ENCODE data around the gene THAP7.

GRCh38 chr22:20964090-20964798 is 37.7 kb downstream of the THAP7 start:
- TF ChIP-seq CTCF (IDR thresholded peaks at IDR 0.05; ENCODE audit: low read depth, low read length) (no peak), EZH2phosphoT487 (IDR thresholded peaks at IDR 0.05; ENCODE audit: low read depth) (no peak)
